ENCODE data around the gene MBP. TPM values are rescaled to one million over a fixed set of nuclear protein-coding genes. Genes with fewer than 3 reads are reported as not detected.
A peak's percentile ranks its signal among the peaks of the same experiment; 100 is the strongest.

Gene MBP
- polyA plus RNA-seq, 1 experiment, result 2.1 TPM

DNA sequence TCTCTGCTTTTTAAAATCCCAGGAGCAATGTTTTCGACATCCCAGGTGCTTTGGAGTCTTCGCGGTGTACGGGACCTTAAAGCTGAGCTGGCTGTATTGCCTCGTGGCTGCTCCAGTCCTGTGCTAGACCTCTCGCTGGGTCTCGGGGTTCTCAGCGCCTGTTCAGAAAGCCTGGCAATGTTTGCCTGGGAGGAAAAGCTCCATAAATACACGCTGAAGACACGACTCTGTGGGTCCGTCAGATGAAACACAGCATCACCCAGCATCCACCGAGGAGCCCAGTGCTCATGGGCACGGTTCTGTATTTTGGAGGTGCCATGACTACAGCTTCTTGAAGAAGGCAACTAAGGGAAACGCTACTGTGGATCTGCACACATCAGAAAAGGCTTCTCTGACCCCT lies 21.6 kb downstream of the MBP start:
- Histone ChIP-seq H3K27me3 (ENCODE audit: control insufficient read depth, insufficient read depth, low read length) (no peaks in the 10 kb centered on the region), H3K36me3 (ENCODE audit: control insufficient read depth, insufficient read depth, low read length) (no peaks in the 10 kb centered on the region), H3K4me3 (ENCODE audit: low read depth, low read length) (no peak overlapping the region)
- DNase-seq (ENCODE audit: low read depth), result no peak
- TF ChIP-seq, protein P1, sequence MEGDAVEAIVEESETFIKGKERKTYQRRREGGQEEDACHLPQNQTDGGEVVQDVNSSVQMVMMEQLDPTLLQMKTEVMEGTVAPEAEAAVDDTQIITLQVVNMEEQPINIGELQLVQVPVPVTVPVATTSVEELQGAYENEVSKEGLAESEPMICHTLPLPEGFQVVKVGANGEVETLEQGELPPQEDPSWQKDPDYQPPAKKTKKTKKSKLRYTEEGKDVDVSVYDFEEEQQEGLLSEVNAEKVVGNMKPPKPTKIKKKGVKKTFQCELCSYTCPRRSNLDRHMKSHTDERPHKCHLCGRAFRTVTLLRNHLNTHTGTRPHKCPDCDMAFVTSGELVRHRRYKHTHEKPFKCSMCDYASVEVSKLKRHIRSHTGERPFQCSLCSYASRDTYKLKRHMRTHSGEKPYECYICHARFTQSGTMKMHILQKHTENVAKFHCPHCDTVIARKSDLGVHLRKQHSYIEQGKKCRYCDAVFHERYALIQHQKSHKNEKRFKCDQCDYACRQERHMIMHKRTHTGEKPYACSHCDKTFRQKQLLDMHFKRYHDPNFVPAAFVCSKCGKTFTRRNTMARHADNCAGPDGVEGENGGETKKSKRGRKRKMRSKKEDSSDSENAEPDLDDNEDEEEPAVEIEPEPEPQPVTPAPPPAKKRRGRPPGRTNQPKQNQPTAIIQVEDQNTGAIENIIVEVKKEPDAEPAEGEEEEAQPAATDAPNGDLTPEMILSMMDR (IDR thresholded peaks at IDR 0.05; ENCODE audit: insufficient read depth, low read depth, low read length), result no peak
- CTCF ChIA-PET, result no interaction called here
- POLR2A ChIA-PET, result no interaction called here

DNA sequence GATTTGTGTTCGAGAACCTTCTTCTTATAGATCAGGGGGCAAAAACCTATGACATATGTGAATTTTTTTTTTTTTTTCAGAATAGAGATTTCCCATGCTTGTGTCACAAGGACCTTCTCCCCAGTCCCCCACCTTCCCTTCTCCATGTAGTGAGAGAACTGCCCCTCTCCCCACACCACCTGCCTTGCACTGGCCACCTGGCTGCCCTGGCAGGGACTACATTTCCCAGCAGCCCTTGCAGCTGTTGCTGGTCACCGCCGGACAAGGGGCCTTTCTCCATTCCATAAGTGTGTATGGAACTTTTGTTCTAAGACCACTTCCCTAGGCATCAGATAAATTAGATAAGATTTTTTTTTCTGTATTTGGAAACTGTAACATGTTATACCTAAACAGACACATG lies 22.2 kb downstream of the MBP start:
- ChIA-PET POLR2A (no interaction called here), CTCF (no interaction called here)
- no peaks in the 10 kb centered on the region for H3K36me3 ChIP-seq (ENCODE audit: control insufficient read depth, insufficient read depth, low read length)
- H3K4me3 ChIP-seq (ENCODE audit: low read depth, low read length), result no peak overlapping the region
- TF ChIP-seq, protein P1 (IDR thresholded peaks at IDR 0.05; ENCODE audit: insufficient read depth, low read depth, low read length), result no peak
- no peaks in the 10 kb centered on the region for H3K27me3 ChIP-seq (ENCODE audit: control insufficient read depth, insufficient read depth, low read length)
- DNase-seq (ENCODE audit: low read depth), result no peak

DNA sequence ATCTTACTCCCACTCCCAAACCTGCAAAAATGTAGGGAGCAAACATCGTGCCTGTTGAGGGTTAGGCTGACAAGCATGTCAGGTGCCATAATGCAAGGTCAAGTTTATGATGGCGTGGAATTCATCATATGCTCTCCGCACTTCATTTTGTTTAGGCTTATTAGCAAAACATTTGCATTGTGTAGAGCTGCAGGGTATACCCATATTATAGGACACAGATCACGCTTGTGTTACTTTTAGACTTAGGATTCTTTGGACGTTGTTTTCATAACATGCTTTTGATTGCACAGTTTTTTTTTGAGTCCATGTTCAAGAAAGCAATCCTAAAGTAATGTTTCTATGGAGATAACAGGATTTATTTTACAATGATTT lies 22.9 kb downstream of the MBP start:
- TF ChIP-seq, protein P1 (IDR thresholded peaks at IDR 0.05; ENCODE audit: insufficient read depth, low read depth, low read length), result no peak
- ChIA-PET CTCF (no interaction called here), POLR2A (no interaction called here)
- Histone ChIP-seq H3K4me3 (ENCODE audit: low read depth, low read length) (no peak overlapping the region), H3K27me3 (ENCODE audit: control insufficient read depth, insufficient read depth, low read length) (no peaks in the 10 kb centered on the region), H3K36me3 (ENCODE audit: control insufficient read depth, insufficient read depth, low read length) (no peaks in the 10 kb centered on the region)
- DNase-seq (ENCODE audit: low read depth), result no peak

DNA sequence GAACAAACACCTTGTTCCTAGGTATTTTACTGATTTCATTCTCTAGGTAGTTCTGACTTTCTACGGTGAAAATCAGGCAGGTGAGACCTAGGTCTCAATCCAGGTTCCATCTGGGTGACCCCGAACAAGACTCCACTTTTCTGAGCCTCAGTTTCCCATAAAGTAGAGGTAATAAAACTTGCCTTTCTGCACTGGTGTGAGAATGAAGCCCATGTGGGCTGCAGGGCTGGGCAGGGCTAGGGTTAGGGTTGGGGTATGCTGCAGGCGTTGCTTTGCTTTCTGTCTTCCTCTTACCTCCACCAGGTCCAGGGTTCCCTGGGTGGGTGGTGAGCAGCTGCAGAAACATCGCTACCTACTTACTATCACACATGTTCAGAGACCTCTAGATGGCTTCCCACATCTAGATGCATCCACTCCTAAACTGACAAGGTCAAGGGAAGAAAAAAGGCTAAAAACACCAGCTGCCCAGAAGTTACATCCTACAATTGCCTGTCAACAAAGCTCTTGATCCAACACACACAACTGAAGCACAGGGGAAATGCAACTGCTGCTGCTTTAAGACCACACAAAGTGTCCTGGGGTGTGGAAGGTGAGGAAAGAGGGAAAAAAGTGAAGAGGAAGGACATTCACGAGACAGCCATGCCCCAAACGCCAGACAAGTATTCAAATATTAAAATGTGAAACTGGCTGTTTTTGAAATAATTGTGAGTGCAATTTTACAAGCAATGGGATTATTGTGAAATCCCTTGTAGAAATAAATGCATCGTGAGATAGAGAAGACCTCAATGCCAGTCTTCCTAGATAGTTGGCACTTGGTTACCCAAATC lies 23.5 kb downstream of the MBP start:
- Histone ChIP-seq H3K4me3 (ENCODE audit: low read depth, low read length) (no peak overlapping the region), H3K27me3 (ENCODE audit: control insufficient read depth, insufficient read depth, low read length) (no peaks in the 10 kb centered on the region), H3K36me3 (ENCODE audit: control insufficient read depth, insufficient read depth, low read length) (no peaks in the 10 kb centered on the region)
- TF ChIP-seq, protein P1 (IDR thresholded peaks at IDR 0.05; ENCODE audit: insufficient read depth, low read depth, low read length), result no peak
- POLR2A ChIA-PET, result no interaction called here
- CTCF ChIA-PET, result no interaction called here
- DNase-seq (ENCODE audit: low read depth), result no peak

DNA sequence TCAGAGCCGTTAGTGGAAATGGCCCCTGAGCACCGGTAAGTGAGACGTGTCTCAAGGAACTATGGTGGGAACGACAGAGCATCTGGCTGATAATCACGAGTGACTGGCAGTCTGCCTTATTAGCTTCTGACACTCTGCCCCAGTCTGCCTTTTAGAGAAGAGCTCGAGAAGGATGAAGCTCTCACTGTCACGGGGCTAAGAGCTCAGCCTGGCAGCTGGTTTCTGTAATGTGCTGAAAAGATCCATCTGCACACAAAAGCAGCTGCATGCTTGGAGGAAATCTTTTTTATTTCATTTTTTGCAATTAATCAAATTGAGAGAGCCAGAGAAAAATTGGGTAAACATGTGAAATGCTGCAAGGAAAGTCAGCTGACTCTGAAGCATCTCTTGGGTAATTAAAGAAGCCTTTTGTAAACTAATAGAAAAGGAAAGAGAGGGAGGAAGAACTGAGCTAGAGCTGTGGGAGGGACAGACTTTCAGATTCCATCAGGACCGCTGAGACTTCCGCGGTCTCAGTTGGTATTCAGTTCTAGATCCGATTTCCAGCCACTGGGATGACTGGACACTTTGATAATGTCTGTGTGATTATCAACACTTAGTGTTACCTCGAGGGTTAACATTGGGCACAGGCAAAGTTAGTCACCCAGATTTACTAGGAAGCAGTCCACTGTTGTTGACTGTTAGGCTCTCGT lies 24.4 kb downstream of the MBP start:
- H3K4me3 ChIP-seq (ENCODE audit: low read depth, low read length), result no peak overlapping the region

More for the DNA sequence above, 24.4 kb downstream of the MBP start:
- peak; percentile 60 for DNase-seq (ENCODE audit: low read depth)
- ChIA-PET CTCF (interaction anchor here (0.8 to 1.1 kb wide), 2 partner anchors 15 to 41 kb away, joined by 3 read pairs; no protein-coding TSS in a partner anchor), POLR2A (interaction anchor here (0.6 to 0.7 kb wide), 2 partner anchors 17 to 116 kb away, joined by 4 to 18 read pairs; no protein-coding TSS in a partner anchor)
- TF ChIP-seq, protein P1 (IDR thresholded peaks at IDR 0.05; ENCODE audit: insufficient read depth, low read depth, low read length), result no peak
- H3K27me3 ChIP-seq (ENCODE audit: control insufficient read depth, insufficient read depth, low read length), result no peaks in the 10 kb centered on the region
- H3K36me3 ChIP-seq (ENCODE audit: control insufficient read depth, insufficient read depth, low read length), result no peaks in the 10 kb centered on the region

Data from BJ (cell line).